NCI-H1694 (cell line): ENCODE measurements around the gene LEMD3.

Experiments used
- DNase-seq: peaks from one replicate; lab custom pipeline; 2025; lab: John Stamatoyannopoulos, UW

The LEMD3 gene

DNA sequence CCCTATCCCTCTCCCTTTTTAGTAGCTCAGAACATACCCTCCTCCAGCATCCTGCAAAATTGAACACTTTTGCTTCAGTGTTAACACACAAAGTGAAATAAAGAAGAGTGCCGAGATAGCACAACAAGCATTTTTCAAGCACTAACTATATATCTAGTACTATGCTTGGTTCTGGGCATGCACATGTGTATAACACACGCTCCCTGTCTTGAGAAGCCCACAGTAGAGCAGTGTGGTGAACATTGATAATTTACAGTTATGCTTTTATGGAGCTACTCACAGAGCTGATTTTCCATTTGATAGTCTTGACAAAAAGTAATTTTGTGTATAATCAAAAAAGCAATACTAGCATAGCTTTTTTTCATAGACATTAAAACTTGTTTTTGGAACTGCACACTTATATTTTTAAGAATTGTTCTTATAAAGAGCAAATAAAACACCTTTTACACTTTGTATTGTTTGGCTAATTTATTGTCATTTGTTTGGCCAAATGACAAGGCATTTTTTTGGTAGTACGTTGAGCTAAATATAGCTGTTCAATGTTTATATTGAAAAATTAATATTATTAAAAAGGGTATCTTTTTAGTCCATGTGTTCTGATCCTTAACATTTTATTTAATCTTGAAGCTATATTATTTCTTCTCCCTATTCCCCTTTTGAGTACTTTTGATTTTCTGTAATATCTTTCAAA is 39.7 kb downstream of the LEMD3 start:
- DNase-seq = no peak

- DNase-seq = no peak
These were observed 40.3 kb downstream of the LEMD3 start for GRCh38 chr12:65209655-65210043.

GRCh38 chr12:65217086-65217485 is 47.7 kb downstream of the LEMD3 start:
- no peak for DNase-seq

DNA sequence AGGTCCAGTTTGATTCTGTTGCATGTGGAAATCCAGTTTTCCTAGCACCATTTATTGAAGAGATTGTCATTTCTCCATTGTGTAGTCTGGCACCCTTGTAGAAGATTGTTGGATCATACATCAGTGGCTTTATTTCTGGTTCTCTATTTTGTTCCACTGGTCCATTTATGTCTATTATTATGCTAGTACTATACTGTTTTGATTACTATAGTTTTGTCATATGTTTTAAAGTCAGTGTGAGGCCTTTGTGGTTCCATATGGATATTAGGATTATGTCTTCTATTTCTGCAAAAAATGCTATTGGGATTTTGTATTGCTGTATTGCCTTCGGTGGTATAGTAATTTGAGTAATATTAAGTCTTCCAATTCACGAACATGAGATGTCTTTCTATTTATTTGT is 51.4 kb downstream of the LEMD3 start:
- DNase-seq = no peak

GRCh38 chr12:65229441-65229840 is 60.1 kb downstream of the LEMD3 start:
- no peak for DNase-seq

DNA sequence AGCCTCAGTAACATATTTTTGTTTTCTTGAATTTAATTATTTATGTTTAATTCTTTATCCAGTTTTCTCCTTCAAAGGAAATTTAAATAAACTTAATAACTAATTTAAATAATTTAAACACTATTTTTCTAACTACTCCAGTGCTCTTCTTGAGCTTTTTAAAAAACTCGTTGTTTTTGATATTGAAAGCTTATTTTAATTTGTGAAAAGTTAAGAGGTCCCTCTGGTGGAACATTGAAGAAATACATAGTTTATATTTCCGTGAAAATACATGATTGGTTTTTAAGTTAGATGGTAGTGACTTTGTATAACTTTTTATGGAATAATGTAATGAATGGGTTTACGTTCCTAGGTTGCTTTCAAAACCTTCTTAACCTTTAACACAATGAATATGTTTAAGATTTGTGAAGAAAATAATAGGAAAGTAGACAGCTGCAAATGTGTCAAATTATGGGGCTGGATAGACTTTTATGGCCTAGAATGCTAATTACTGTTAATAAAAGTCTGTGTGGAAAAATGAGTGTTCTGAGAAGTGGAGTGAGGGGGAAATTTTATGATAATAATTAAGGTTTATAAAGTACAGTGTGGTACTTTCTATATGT is 63.2 kb downstream of the LEMD3 start:
- no peak for DNase-seq

DNA sequence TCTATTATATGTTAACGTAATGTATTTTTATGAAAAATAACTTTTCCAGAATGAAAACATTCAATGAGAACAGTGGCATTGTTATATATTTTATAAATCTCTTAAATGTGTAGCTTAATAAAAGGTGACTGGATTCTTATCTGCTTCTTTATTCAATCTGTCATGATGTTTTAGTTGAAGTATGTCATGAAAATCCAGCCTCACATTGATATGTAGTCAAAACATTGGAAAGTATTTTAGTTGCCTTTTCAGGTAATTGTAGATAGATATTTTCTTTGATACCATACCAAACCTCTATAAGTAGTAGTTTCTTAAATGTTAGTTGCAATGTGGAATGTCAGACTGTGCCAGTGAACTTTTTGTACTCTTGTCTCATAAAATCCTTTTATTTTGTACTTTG is 67.8 kb downstream of the LEMD3 start:
- no peak for DNase-seq

- DNase-seq = no peak
These were observed 69.2 kb downstream of the LEMD3 start for GRCh38 chr12:65238609-65239008.

DNA sequence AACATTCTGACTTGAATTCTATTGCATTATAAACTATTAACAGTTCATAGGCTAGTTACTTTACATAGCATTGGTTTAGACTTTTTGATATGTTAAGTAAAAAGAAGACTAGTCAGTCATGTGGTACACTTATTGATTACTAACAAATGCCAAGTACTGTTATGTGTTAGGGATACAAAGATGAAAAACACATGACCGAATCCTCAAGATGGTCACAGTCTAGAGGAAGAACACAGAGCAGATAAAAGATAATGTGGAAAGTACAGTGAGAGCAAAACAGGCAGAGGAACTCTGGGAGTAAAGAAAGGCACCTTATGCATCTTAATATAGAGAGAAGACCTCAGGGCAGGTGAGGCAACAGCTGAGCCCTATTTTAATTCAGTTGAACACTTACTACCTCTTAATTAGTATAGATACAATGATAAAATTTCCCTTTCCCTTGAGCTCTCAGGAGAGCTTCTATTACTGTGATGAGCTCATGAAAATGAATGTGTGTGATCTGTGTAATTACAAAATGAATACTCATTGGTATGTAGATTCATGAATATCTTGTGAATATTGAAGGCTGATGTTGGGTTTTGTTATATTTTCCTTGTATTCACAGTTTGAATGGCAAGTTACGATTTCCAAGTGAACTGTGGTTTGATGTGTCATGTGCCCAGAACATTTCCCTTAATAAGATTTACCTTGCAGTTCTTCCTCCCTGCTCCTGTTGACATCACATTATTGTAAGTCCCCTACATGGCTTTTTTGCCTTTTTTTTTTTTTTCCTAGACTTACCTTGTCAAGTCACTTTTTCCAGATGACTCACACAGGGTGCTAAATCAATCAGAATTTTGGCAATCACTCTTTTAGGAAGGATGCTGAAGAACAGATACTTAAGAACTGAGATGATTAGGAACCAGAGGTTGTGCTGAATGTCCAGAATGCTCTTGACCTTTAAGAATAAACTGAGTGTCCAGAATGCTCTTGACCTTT is 79.6 kb downstream of the LEMD3 start:
- no peak for DNase-seq

GRCh38 chr12:65252515-65252914 is 83.1 kb downstream of the LEMD3 start:
- DNase-seq = no peak

- no peak for DNase-seq
These were observed 88.6 kb downstream of the LEMD3 start for GRCh38 chr12:65257986-65258385.

DNA sequence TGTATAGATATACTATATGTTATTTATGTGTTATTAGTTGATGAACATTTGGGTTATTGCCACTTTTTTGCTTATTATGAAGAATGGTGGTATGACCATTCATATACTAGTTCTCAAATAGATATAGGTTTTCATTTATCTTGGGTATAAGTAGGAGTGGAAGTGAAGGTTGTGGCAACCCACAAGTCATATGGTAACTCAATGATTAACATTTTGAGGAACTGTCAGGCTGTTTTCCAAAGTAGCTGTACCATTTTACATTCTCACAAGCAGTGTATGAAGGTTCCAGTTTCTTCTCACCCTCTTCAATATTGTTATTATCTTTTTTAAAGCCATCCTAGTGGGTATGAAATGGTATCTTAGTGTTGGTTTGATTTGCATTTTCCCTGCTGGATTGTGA is 90.1 kb downstream of the LEMD3 start:
- DNase-seq = no peak

- DNase-seq = no peak
These were observed 94.4 kb downstream of the LEMD3 start for GRCh38 chr12:65263777-65264176.

- no peak for DNase-seq
These were observed 97.0 kb downstream of the LEMD3 start for GRCh38 chr12:65266408-65266807.

- no peak for DNase-seq
These were observed 100.2 kb downstream of the LEMD3 start for GRCh38 chr12:65269603-65270002.

DNA sequence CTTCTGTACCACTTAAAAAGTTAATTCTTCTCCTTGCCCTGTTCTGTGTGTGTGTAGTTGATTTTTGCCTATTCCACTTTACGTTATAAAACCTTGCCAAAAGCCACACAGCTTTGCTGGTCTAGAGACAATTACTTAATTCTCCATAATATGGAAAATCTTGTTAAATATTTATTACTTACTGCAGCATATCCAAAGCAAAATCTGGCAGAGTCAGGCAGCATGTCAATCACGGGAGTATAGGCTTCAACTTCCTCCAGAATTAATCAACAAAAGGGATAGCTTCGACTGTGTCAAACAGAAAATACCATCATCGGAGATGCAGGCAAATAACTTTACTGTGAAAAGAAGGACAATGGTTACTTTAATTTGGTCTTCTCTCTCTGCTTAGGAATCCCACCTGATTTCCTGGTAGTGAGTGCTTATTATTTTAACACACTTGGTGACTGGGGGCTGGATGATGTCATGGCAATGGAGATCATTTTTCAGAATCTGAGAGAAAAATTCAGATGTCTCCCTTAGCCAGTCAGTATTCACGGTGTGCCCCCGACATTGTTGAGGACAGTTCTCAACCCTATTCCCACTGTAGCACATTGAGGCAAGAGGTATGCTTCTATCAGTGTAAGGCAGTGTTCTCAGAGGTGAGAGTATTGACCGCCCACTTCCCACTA is 105.4 kb downstream of the LEMD3 start:
- no peak for DNase-seq

- DNase-seq = no peak
These were observed 106.2 kb downstream of the LEMD3 start for GRCh38 chr12:65275627-65276026.

DNA sequence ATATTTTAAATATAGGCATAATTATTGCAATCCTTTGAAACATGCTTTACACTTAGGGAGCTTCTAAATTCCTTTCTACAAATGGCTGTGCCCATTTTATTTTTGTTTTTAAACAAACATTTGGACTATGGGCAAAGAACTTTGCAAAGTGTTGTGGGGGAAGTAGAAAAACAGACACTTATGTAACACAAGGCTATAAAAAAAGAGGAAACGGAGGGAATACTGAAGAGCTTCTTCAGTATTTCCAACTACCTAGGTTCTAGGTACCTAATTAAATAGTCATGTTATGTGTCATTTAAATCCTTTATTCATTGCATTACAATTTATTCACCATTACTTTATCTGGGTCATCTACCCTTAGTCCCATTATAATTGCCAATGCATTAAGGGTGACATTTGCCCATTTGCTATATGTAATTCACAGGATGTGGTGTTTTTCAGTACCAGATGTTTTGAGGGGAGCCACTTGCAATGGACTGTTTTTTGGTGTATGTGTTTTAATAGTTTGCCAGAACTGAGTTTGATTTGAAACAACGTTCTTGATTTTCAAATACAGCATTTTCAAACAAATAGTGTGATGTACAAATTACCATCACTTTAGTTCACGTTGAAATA is 107.6 kb downstream of the LEMD3 start:
- DNase-seq = no peak

DNA sequence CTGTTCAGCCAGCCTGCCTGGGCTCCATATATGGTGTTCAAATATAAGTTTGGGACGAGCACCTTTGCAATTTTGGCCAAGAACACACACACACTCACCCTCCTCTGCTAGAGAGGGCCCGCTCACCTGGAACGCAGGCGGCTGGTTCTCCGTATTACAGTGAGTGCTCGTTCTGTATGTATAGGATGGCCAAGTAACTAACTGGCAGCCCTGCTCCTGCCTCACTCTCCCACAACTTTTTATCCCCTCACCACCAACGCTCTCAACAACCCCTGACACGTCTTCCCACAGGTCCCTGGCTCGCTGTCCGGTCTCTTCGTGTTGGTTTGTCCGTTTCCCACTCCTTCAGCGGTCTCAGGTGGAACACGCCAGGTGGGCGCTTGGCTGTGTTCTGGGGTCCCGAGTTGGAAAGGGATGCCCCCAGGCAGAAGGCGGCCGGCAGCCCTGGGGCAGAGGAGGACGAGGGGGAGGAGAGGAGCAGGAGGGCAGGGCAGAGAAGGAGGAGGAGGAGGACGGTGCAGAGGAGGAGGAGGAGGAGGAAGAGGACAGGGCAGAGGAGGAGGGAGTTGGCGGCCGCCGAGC is 108.7 kb downstream of the LEMD3 start:
- no peak for DNase-seq

GRCh38 chr12:65278576-65279368 is 109.4 kb downstream of the LEMD3 start, which contains the start of gene MSRB3:
MSRB3 (plus strand) TSS chr12:65278683; CDS start chr12:65308580, 29,897 bp downstream.
- no peak for DNase-seq
